HEK293 (cell line): ENCODE data around the gene PDHB.

ENCODE experiments used
- SETDB1 ChIP-seq: IDR thresholded peaks from one replicate; pipeline ENCODE4 v1.6.1; 2017; ENCODE audit warnings: mild to moderate bottlenecking, low read length, moderate library complexity, mixed read lengths; ENCODE audit not compliant: insufficient read length
- SP2 ChIP-seq: fragments of 450-650 bp; formaldehyde crosslinking; IDR thresholded peaks from 2 replicates; pipeline ENCODE4 v1.5.1; 2016; ENCODE audit warnings: missing biosample characterization, missing genetic modification characterization
- ZFP37 ChIP-seq: fragments of 450-650 bp; formaldehyde crosslinking; IDR thresholded peaks from 2 replicates; pipeline ENCODE4 v1.5.1; 2016; ENCODE audit warnings: missing biosample characterization, missing genetic modification characterization
- ZNF548 ChIP-seq: fragments of 450-650 bp; formaldehyde crosslinking; IDR thresholded peaks from 2 replicates; pipeline ENCODE4 v1.5.1; 2016; ENCODE audit warnings: missing biosample characterization, missing genetic modification characterization
- TF ChIP-seq, protein P1 (sequence below): fragments of 450-650 bp; formaldehyde crosslinking; IDR thresholded peaks from 2 replicates; pipeline ENCODE4 v1.5.1; 2016; ENCODE audit warnings: missing biosample characterization, missing genetic modification characterization
- TF ChIP-seq, protein P2 (sequence below): fragments of 450-650 bp; formaldehyde crosslinking; IDR thresholded peaks from 2 replicates; pipeline ENCODE4 v1.5.1; 2016; ENCODE audit warnings: missing biosample characterization, missing genetic modification characterization
- TF ChIP-seq, protein P3 (sequence below): sonication (generic); formaldehyde crosslinking; IDR thresholded peaks from 2 replicates; pipeline ENCODE4 v1.8.1; 2022; ENCODE audit warnings: mild to moderate bottlenecking, moderate library complexity, missing genetic modification reagents

DNA sequence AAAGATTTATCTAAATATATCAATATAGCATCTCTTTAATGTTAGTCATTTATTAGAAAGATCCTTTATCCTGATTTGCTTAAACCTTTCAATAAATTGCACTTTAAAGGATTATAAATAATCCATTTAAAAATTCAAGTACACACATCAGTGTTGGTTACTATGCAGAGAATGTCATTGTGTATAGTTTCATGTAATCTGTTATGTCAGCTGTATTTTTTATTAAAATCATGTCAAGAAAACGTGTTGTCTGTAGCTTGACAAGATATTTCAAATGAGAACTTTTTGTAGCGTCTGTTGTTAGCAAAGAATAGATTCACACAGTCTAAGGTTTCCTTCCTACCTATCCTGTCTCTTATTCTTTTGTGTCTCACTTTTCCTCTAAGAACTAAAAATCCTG, 7.8 kb downstream of the PDHB start:
- TF ChIP-seq, protein P1, sequence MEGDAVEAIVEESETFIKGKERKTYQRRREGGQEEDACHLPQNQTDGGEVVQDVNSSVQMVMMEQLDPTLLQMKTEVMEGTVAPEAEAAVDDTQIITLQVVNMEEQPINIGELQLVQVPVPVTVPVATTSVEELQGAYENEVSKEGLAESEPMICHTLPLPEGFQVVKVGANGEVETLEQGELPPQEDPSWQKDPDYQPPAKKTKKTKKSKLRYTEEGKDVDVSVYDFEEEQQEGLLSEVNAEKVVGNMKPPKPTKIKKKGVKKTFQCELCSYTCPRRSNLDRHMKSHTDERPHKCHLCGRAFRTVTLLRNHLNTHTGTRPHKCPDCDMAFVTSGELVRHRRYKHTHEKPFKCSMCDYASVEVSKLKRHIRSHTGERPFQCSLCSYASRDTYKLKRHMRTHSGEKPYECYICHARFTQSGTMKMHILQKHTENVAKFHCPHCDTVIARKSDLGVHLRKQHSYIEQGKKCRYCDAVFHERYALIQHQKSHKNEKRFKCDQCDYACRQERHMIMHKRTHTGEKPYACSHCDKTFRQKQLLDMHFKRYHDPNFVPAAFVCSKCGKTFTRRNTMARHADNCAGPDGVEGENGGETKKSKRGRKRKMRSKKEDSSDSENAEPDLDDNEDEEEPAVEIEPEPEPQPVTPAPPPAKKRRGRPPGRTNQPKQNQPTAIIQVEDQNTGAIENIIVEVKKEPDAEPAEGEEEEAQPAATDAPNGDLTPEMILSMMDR (tag by site-specific recombination): no peak
- TF ChIP-seq SP2 (tag by site-specific recombination) (no peak), SETDB1 (no peak), ZFP37 (tag by site-specific recombination) (no peak), ZNF548 (tag by site-specific recombination) (no peak)
- TF ChIP-seq, protein P2, sequence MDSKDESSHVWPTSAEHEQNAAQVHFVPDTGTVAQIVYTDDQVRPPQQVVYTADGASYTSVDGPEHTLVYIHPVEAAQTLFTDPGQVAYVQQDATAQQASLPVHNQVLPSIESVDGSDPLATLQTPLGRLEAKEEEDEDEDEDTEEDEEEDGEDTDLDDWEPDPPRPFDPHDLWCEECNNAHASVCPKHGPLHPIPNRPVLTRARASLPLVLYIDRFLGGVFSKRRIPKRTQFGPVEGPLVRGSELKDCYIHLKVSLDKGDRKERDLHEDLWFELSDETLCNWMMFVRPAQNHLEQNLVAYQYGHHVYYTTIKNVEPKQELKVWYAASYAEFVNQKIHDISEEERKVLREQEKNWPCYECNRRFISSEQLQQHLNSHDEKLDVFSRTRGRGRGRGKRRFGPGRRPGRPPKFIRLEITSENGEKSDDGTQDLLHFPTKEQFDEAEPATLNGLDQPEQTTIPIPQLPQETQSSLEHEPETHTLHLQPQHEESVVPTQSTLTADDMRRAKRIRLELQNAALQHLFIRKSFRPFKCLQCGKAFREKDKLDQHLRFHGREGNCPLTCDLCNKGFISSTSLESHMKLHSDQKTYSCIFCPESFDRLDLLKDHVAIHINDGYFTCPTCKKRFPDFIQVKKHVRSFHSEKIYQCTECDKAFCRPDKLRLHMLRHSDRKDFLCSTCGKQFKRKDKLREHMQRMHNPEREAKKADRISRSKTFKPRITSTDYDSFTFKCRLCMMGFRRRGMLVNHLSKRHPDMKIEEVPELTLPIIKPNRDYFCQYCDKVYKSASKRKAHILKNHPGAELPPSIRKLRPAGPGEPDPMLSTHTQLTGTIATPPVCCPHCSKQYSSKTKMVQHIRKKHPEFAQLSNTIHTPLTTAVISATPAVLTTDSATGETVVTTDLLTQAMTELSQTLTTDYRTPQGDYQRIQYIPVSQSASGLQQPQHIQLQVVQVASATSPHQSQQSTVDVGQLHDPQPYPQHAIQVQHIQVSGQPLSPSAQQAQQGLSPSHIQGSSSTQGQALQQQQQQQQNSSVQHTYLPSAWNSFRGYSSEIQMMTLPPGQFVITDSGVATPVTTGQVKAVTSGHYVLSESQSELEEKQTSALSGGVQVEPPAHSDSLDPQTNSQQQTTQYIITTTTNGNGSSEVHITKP (tag by site-specific recombination): no peak
- TF ChIP-seq, protein P3, sequence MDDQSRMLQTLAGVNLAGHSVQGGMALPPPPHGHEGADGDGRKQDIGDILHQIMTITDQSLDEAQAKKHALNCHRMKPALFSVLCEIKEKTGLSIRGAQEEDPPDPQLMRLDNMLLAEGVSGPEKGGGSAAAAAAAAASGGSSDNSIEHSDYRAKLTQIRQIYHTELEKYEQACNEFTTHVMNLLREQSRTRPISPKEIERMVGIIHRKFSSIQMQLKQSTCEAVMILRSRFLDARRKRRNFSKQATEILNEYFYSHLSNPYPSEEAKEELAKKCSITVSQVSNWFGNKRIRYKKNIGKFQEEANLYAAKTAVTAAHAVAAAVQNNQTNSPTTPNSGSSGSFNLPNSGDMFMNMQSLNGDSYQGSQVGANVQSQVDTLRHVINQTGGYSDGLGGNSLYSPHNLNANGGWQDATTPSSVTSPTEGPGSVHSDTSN: no peak
